ENCODE data around the gene SYNDIG1. TPM values are rescaled to one million over a fixed set of nuclear protein-coding genes. Genes with fewer than 3 reads are reported as not detected.

The SYNDIG1 gene
- total RNA-seq, 4 donors from 2014 or later: 5.1 to 15.9 (median 14.3) TPM

- no peak for TF ChIP-seq POLR2A (IDR thresholded peaks at IDR 0.05)
- TF ChIP-seq CTCF (IDR thresholded peaks at IDR 0.05): no peak
- TF ChIP-seq EP300 (IDR thresholded peaks at IDR 0.05): no peak
- Histone ChIP-seq H3K27ac (no peak overlapping the region), H3K36me3 (no peaks in the 10 kb centered on the region), H3K27me3 (no peaks in the 10 kb centered on the region), H3K9me3 (peaks cover 0 to 8% (median 0%) of the 10 kb centered on the region in 4 donors), H3K4me1 (no peaks in the 10 kb centered on the region), H3K4me3 (no peak overlapping the region)
- WGBS, 2 donors: 52 to 63% methylated on average over 11 of the region's 11 CpGs
- DNase-seq (ENCODE audit: low spot score in 2 of 2): no peak
Observed at GRCh38 chr20:24423390-24424313, 45.8 kb upstream of the SYNDIG1 start.

- H3K27me3 ChIP-seq: no peaks in the 10 kb centered on the region
- no peak for TF ChIP-seq POLR2A (IDR thresholded peaks at IDR 0.05)
- TF ChIP-seq CTCF (IDR thresholded peaks at IDR 0.05): no peak
- no peak for TF ChIP-seq EP300 (IDR thresholded peaks at IDR 0.05)
- H3K4me3 ChIP-seq: no peak overlapping the region
- H3K4me1 ChIP-seq: no peaks in the 10 kb centered on the region
- peaks cover 0 to 8% (median 0%) of the 10 kb centered on the region in 4 donors for H3K9me3 ChIP-seq
- no peak overlapping the region for H3K27ac ChIP-seq
- DNase-seq (ENCODE audit: low spot score in 2 of 2): no peak
- no peaks in the 10 kb centered on the region for H3K36me3 ChIP-seq
- 69 to 71% methylated on average over 4 of the region's 4 CpGs for whole genome bisulfite sequencing, 2 donors
Observed at GRCh38 chr20:24425523-24426135, 43.8 kb upstream of the SYNDIG1 start.

- DNase-seq (ENCODE audit: low spot score in 2 of 2): no peak
- WGBS, 2 donors: 51 to 72% methylated on average over 6 of the region's 6 CpGs
- peaks cover 0 to 8% (median 0%) of the 10 kb centered on the region in 4 donors for H3K9me3 ChIP-seq
- H3K27ac ChIP-seq: no peak overlapping the region
- no peaks in the 10 kb centered on the region for H3K36me3 ChIP-seq
- H3K4me1 ChIP-seq: no peaks in the 10 kb centered on the region
- H3K27me3 ChIP-seq: no peaks in the 10 kb centered on the region
- no peak overlapping the region for H3K4me3 ChIP-seq
- TF ChIP-seq CTCF (IDR thresholded peaks at IDR 0.05): no peak
- no peak for TF ChIP-seq POLR2A (IDR thresholded peaks at IDR 0.05)
- no peak for TF ChIP-seq EP300 (IDR thresholded peaks at IDR 0.05)
Observed at GRCh38 chr20:24431279-24432045, 38.0 kb upstream of the SYNDIG1 start.

- 47 to 52% methylated on average over 2 of the region's 2 CpGs for WGBS, 2 donors
- H3K4me1 ChIP-seq: no peaks in the 10 kb centered on the region
- H3K27me3 ChIP-seq: no peaks in the 10 kb centered on the region
- H3K9me3 ChIP-seq: peaks cover 0 to 8% (median 0%) of the 10 kb centered on the region in 4 donors
- DNase-seq (ENCODE audit: low spot score in 2 of 2): no peak
- TF ChIP-seq POLR2A (IDR thresholded peaks at IDR 0.05) (no peak), EP300 (IDR thresholded peaks at IDR 0.05) (no peak), CTCF (IDR thresholded peaks at IDR 0.05) (no peak)
- H3K4me3 ChIP-seq: no peak overlapping the region
- no peak overlapping the region for H3K27ac ChIP-seq
- H3K36me3 ChIP-seq: no peaks in the 10 kb centered on the region
Observed at GRCh38 chr20:24432046-24432442, 37.4 kb upstream of the SYNDIG1 start.

Data from tibial nerve (tissue), 4 donors.